GM18526 (cell line): ENCODE data around the gene FLAD1.

Experiments
- POLR2A ChIP-seq: IDR thresholded peaks from 3 replicates; pipeline ENCODE4 v1.6.1; 2011; ENCODE audit not compliant: insufficient read length; ENCODE audit errors: extremely low read depth

Gene FLAD1

DNA sequence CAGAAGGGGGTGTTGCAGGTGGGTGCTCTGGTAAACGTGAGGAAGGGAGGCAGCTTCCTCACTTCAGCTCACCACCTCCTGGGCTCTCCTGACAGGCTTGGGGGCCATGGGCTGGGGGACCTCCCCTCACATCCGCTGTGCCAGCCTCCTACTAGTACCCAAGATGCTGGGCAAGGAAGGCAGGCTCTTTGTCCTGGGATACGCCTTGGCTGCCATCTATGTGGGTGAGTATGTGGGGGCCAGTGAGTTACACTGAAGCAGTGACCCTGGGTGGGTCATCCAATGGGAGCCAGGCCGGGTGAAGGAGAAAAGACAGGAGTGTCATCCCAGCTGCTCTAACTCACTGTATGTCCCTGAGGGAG lies 56.1 kb downstream of the FLAD1 start:
- TF ChIP-seq POLR2A: no peak

DNA sequence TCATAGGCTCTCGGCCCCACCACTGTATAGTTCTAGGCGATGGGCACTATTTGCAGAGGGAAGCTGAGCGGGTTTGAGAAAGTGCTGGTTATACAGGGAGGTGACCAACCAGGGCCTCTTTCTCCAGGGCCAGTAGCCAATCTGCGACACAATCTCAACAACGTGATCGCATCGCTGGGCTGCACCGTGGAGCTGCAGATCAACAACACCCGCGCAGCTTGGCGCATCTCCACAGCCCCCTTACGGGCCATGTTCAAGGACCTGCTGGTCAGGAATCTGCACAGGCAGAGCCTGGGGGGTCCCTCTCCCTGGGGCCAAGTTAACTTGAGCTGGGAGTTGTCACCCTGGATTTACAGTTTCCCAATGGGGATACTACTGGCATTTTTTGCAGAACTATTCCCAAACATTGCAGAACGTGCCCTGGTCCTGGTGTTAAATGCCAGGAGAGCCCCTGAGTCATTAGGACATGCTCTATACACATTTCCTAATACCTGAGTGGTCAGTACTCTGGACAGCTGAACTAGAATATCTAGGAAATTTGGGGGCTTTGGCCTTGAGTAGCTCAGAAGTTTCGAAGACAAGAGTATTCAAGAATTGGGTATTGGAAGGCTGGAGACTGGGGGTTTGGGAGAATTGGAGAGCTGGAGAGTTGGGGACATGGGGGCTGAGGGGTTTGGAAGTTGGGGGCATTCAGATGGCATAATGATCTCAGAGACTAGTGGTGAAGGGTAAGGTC lies 57.4 kb downstream of the FLAD1 start:
- TF ChIP-seq POLR2A: no peak
